GM19397 (cell line): ENCODE results near the gene TUBB6.
A peak's percentile ranks its signal among the peaks of the same experiment; 100 is the strongest.

Experiments used
- ATAC-seq: cut with Tn5 transposase; IDR thresholded peaks from one replicate; pipeline ENCODE4 v1.9.1; 2021; ENCODE audit warnings: mild to moderate bottlenecking, moderate library complexity; ENCODE audit not compliant: unreplicated experiment

Gene TUBB6

GRCh38 chr18:12307701-12308385 lies at the start of gene TUBB6:
TSS of gene TUBB6 (plus strand) at chr18:12308241. CDS start at chr18:12308293, 52 bp downstream.
- ATAC-seq: peak; percentile 65

- ATAC-seq: no peak
These were observed 49.0 kb upstream of the TUBB6 start for GRCh38 chr18:12258719-12259705.

GRCh38 chr18:12262748-12263147 lies 45.3 kb upstream of the TUBB6 start:
- no peak for ATAC-seq

GRCh38 chr18:12264864-12265263 lies 43.2 kb upstream of the TUBB6 start:
- no peak for ATAC-seq

- peak; percentile 84 for ATAC-seq
These were observed 36.4 kb upstream of the TUBB6 start for GRCh38 chr18:12271376-12272235.

- no peak for ATAC-seq
These were observed 33.2 kb upstream of the TUBB6 start for GRCh38 chr18:12274793-12275192.

- ATAC-seq: no peak
These were observed 31.1 kb upstream of the TUBB6 start for GRCh38 chr18:12276736-12277554.

GRCh38 chr18:12278215-12278671 lies 29.8 kb upstream of the TUBB6 start:
- no peak for ATAC-seq

- ATAC-seq: no peak
These were observed 29.0 kb upstream of the TUBB6 start for GRCh38 chr18:12278741-12279682.

- no peak for ATAC-seq
These were observed 28.1 kb upstream of the TUBB6 start for GRCh38 chr18:12279781-12280531.

- ATAC-seq: no peak
These were observed 26.2 kb upstream of the TUBB6 start for GRCh38 chr18:12281861-12282260.

- ATAC-seq: no peak
These were observed 25.5 kb upstream of the TUBB6 start for GRCh38 chr18:12282442-12283039.

GRCh38 chr18:12283256-12283655 lies 24.8 kb upstream of the TUBB6 start:
- ATAC-seq: no peak

GRCh38 chr18:12283666-12284065 lies 24.4 kb upstream of the TUBB6 start:
- no peak for ATAC-seq

GRCh38 chr18:12287131-12287681 lies 20.8 kb upstream of the TUBB6 start:
- ATAC-seq: no peak

GRCh38 chr18:12287684-12288402 lies 20.2 kb upstream of the TUBB6 start:
- no peak for ATAC-seq

GRCh38 chr18:12288403-12288755 lies 19.7 kb upstream of the TUBB6 start:
- ATAC-seq: no peak
